Activated CD4-positive, alpha-beta T cell treated with anti-CD3 and anti-CD28 coated beads for 48 hours (primary cell): Measurements from ENCODE around the gene TBL2.
"Not testable (repeated sequence)": the region's sequence is repeated elsewhere in the genome, so short reads cannot be mapped to it uniquely, and the experiment has no call there.

Experiments used
- DNase-seq: peaks from one replicate; pipeline ENCODE4 v3.0.0-alpha.2; 2020

Gene TBL2

DNA sequence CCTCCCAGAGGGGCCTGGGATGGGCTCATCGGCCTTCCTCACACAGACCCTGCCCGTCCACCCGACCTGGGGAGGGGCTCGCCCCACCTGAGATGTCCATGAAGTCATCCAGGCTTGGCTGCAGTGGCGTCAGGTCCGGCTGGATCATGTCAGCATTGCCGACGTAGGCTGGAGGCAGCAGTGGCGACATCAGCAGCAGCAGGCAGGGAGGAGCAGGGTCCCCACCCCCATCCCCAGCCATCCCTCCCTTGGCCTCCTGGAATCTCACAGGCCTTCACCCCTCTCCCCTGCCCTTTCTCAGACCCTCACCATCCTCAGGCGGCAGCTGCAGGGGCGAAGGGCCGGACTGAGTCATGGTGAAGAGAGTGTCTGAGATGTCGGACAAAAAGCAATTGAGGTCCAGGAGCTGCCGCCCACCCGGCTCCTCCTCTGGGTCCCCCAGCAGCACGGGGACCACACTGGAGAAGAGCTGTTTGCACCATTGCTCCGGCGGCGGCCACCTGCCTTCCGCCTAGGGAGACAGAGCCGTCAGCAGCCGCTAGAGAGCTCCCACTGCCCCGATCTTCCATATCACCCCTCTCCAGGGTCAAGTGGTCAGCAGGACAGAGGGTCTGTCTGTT, 27.3 kb upstream of the TBL2 start:
- DNase-seq, result no peak

DNA sequence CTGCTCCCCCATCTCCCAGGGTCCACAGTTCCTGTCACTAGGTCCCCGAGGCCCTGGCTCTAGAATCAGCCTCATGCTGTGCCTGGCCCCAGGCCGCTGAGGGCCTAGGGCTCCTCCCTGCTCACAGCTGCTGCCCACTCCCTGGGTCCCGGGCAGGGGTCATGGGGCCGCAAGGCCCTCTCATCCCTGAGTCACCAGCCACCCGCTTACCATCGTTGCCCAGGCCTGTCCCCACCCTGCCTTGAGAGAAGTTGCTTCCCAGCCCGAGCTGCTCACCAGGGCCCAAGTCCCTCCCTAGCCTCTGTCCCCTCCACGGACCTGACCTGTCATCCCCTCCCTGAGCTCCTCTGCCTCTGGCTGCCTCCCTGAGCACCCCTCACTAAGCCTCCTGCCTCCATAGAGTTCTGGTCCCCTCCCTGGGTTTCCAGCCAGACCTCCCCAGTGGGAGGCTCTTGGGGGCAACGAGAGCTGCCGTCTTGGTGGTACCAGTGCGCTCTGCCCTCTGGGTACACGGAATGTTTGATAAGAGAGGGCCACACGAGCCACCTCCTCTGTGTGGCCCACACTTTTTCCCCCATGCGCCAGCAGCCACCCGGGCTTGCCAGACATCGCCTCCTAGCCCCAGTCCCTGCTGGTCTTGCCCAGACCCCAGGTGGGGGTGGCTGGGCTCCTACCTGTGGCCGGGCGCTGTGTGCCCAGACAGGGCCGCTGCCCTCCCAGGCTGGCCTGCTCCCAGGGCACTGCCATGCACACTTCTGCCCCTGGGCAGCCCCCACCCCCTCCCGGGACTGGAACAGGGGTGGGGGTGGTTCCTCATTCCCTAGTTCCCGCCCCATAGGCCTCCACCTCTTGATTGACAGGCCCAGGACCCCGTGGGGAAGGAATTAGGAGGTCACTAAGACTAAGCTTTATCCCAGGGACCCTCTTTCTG, 24.6 kb upstream of the TBL2 start:
- no peak for DNase-seq

DNA sequence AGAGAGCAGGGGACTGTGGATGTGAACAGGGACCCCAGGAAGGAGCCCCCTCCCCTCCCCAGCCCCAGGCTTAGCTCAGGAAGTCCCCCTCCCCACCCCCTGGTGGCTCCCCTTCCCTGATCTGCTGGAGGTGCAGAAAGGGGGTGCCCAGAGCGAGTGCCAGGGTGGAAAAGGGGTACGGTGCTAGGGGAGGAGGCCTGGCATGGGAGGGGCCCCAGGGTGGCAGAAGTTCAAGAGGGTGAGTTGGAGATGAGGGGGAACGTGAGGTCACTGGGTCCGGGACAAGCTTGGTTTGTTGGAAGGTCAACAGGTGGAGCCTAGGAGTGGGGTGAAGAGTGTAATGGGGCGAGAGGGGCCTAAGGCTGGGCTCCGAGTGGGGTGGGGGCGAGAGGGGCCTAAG, 21.5 kb upstream of the TBL2 start:
- no peak for DNase-seq

DNA sequence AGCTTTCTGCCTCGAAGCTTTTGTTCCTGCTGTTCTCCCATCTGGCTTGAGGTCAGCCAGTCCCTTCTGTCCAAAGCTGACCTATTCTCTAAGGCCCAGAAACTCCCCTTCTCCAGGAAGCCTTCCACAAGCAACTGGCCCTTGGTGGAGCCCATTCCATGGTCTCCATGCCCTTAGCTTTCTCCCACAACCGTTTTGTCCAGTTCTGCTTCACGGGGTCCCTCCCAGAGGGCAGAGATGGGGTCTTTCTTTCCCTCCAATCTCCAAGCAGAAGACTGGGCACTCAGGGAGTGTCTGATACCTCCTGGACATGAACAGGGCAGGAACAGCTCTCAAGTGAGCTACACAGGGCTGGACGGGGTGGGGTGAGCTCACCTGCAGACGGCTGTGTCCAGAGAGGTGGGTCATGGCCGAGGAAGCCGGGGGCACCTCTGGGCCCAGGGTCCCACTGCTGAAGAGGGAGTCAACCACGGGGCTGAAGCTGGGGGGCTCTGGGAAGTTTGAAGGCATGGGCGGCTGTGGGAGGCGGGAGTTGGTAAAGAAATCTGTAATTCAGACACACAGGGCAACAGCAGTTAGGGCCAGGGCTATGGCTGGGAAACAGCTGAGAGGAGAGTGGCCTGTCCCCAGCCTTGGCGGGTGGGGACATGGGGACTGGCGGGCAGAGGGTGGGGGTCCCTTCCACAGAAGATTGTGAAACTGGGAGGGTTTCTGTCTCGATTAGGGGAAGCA, 20.9 kb upstream of the TBL2 start:
- DNase-seq, result no peak

DNA sequence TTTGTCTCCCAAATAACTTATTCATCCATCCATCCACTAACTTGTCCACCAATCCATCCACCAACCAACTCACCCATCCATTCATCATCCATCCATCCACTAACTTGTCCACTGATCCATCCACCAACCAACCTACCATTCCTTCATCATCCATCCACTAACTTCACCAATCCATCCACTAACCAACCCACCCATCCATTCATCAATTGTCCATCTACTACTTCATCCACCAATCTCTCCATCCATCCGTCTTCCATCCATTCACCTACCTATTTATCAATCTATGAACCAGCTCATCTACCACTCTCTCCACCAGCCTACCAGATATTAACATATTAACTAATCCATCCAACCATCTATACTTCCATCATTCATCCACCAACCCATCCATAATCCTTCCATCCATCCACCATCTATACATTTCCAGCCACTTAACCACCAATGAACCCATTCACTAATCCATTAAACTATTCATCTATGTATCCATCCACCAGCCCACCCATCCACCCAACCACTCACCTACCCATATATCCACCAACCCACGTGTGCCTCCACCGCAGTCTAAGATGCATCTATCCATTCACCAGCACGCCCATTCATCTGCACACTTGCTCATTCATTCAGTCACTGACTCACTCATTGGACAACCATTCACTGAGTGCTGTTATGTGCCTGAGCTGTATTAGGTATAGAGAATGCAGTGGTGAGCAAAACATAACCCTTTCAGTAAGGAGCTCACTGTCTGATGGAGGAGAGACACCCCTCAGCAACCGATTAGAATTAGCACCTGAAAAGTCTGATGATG, 19.8 kb upstream of the TBL2 start:
- DNase-seq, result no peak

DNA sequence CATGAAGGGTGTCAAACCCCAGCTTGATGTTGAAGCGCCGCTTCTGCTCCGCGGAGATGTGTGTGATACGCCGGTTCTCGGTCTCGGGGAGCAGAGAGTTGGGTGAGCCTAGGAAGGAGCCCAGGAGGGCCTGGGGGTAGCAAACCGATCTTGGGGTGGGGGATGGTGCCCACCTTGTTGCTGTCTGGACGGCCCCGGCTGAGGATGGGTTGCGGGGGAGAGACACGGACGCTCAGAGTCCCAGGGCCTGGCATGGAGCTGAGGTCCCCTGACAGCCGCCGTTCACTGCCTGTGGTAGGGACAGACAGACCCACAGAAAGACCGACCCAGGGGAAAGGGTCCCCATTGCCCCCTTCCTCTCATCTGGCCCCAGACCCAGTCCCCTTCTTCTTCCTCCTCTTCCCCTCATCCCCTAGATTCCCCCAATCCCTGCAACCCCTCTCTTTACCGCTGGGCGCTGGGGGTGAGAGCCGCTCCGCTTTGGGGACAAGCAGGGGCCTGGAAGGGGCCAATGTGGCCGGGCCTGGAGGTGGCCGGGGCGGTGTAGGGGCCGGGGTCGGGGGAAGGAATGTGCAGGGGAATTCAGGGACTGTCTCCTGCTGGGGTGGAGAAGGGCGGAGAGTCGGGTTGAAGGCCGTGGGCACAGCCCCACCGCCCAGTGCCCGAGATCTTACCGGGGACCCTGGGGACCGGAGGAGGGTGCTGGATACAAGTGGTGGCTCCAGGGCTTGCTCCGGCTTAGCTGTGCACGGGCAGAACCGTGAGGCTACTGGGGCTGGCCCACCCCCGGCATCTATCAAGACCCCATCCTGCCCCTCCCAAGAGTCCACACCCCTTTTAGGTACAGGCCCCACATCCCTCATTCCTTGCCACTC, 18.0 kb upstream of the TBL2 start:
- no peak for DNase-seq

DNA sequence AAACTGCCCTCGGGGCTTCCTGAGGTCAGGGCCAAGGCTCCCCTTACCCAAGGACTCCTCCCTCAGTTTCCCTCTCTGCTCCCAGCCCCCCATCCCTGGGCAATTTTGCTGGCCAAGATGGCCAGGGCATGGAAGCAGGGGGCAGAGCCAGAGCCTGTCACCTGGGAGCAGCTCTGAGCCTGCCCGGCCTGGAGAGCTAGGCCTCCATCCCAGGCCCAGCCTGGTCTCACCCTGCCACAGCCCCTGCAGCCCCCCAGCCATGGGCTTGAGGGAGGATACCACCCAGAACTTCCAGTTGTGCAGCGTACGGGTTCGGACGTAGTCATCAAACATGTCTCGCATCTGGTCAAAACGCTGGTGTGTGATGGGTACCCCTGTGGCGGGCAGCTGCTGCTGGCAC, 17.0 kb upstream of the TBL2 start:
- no peak for DNase-seq

DNA sequence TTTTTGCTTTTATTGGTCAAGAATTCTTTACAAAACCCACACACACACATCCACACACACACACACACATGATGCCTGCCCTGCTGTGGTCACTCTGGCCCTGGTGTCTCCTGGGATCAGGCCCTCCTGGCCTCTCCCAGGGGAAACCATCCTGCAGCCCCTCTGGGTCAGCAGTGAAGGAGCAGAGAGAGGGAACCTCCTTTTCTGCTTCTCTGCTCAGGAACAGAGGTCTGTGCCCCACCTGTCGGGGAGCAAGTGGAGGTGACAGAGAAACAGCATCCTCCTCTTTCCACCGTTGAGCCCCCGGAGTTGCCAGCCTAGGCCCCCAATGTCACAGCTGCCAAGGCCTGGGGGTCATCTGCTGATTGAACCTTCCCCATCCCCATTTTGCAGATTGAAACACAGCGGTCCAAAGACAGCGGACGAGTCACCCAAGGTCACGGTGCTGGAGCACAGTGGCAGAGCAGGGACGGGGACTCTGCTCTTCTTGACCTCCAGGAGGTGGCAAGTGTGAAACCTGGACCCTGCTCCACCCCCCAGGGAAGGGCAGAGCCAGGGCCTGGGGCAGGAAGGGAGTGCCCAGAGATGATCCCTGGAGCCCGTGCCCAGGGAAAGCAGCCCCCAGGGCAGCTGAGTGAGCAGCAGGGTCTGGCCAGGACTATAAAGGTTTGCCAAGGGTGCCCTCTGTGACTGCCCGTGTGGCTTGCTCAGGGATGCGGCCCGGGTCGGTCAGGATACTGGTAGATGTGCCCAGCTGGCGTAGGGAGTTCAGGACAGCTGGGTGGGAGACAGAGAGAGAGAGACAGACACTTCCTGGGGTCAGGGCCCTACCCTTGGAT, 15.0 kb upstream of the TBL2 start:
- DNase-seq, result no peak

DNA sequence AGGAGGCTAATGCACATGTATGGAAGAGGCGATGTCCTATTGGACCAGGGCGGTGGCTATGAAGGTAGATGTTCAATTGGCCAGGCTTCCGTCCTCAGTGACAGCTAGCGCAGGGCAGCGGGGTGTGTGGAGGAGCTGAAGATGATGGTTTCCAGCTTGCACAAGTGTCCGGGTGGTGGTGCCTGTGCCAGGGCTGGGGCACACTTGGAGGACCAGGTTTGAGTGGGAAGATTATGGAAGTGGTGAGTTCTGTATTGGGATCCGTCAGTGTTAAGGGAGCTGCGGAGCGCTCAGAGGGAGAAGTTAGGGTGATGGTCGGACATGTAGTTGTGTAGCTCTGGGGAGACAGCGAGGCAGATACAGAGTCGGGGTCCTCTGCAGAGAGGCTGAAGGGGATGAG, 8.5 kb upstream of the TBL2 start:
- no peak for DNase-seq

DNA sequence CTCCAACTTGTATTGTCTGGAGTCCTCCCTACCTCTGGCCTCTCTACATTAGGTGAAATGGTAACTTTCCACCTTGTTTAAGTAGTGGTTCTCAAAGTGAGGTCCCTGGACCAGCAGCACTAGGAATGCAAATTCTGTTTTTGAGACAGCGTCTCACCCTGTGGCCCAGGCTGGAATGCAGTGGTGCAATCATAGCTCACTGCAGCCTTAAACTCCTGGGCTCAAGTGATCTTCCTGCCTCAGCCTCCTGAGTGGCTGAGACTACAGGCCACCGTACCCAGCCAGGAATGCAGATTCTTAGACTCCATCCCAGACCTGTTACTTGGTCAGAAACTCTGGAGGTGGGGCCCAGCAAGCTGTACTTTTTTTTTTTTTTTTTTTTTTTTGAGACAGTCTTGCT, 6.8 kb upstream of the TBL2 start:
- DNase-seq, result no peak

DNA sequence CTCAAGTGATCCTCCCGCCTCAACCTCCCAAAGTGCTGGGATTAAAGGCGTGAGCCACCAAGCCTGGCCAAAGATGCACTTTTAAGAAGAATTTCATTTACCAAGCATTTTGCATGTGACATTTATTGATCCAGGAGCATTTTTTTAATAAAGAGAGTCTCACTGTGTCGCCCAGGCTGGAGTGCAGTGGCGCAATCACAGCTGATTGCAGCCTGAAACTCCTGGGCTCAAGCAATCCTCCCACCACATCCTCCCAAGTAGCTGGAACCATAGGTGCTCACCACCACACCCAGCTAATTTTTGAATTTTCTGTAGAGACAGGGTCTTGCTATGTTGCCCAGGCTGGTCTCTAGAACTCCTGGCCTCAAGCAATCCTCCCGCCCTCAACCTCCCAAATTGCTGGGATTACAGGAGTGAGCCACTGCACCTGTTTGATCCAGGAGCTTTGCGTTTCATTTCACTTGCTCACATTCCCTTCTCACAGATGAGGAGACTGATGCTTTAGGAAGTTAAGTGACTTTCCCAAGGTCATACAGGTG, 4.4 kb upstream of the TBL2 start:
- DNase-seq, result no peak

DNA sequence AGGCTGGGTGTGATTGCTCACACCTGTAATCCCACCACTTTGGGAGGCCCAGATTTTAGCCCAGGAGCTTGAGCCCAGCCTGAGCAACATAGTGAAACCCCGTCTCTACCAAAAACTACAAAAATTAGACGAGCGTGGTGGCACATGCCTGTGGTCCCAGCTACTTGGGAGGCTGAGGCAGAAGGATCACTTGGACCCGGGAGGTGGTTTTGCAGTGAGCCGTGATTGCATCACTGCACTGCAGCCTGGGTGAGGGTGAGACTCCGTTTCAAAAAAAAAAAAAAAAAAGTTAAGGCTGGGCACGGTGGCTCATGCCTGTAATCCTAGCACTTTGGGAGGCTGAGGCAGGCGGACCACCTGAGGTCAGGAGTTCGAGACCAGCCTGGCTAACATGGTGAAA, 2.6 kb upstream of the TBL2 start:
- not testable (repeated sequence) for DNase-seq

DNA sequence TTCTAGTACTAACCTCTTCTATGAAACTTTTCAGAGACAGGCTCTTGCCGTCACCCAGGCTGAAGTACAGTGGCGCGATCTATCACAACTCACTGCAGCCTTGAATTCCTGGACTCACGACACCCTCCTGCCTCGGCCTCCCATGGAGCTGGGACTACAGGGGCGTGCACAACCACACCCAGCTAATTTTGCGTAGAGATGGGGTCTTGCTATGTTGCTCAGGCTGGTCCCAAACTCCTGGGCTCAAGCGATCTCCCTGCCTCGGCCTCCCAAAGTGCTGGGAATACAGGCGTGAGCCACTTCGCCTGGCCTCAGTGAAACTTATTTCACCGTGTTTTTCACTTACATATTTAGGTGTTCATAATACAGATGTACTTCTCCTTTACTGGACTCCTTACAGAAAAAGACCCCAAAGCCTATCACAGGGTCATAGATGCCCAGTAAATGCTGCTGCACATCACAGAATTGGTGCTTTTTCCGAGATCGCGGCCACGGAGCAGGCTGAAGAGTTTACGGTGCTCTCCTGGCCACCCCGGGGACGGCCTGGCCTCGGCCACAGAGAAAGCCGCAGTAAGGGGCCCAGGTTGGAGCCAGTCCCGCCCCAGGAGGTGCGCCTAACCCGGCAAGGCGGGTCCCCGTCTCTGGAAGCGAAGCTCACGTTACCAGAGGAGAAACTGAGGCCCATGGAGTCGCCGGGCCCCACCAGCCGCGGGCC, 595 bp downstream of the TBL2 start:
- DNase-seq, result no peak

DNA sequence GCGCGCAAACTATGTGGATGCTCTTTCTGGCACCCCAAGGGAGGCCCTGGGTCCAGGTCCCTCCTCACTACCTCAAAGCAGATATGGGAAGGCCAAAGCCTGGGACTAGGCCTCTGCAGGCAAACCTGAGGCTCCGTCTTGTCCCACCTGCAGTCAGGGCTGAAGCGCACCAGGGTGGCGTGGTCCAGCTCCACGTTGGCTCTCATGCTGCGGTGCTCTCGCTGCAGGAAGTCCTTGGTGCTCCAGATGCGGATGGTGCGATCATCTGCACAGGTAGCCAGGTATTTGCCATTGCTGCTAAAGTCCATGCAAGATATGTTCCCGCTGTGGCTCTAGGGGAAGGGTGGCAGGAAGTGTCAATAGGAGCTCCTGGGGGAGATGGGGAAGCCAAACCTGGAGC, 4.6 kb downstream of the TBL2 start:
- no peak for DNase-seq

DNA sequence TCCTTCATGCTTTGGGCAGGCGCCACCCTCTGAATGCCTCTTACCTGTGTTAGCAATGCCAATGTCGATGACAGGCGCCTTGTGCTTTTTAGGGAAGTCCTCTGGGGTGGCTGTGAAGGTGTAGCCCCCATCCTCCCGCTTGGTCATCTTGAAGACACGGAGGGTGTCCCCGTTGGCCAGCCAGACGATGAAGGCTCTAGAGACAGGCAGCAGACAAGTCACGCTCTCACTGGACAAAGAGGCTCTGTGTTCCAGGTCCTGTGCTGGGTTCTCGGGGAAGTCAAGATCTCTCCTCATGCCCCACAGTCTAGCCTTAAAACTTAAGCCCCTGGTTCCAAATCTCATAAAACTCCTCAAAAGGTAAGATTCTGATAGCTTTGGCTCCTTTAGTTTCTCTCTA, 5.1 kb downstream of the TBL2 start:
- DNase-seq, result no peak

DNA sequence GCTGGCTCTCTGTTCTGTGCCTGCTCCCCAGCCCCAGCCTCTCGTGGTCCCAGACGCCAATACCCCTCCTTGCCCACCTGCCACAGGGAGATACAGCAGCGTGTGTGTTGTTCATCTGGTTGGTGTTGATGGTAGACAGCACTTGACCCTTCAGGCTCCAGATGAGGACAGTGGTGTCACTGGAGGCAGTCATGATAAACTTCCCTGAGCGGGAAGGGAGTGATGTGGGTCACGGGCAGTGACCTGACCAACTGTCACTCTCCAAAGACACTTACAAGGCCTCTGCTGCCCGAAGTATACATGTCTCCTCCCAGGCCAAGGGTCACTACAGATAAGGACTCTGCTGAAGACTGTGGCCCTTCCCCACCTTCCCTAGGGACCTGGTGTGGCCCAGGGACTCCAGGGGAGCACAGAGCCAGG, 5.6 kb downstream of the TBL2 start:
- DNase-seq, result no peak

DNA sequence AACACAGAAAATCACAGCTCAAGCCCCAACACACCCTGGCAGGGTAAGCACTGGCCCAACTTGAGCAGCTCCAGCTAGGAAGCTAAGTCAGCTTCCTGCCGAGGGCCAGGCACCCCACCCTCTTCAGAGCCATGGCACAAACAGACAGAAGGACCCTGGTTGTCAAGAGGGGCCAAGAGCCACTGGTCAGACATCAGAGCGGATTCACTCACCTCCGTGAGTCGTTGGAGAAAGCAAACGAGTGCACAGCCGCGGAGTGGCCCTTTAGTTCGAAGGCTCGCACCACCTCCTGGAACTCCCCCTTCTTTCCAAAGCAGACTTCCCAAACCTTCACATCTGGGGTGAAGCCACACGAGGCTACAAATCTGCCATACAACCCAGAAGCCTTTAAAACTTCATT, 7.4 kb downstream of the TBL2 start:
- DNase-seq, result no peak

DNA sequence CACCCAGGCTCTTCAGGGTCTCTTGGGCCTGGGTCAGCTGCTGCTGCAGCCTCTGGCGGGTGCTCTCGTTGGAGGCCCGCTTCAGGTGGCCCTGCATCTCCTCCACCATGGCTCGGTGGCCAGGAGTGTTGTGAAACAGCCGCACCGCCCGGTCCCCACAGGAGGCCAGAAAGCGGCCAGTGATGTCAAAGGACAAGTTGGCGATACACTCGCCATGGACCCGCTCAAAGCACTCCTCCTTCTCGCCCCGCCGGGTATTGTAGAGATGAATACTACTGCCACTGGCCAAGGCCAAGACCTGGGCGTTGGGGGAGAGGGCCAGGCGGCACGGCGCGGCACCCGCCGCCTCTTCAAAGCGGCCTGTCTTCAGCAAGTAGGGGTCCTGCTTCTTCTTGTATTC, 7.9 kb downstream of the TBL2 start:
- DNase-seq, result no peak

DNA sequence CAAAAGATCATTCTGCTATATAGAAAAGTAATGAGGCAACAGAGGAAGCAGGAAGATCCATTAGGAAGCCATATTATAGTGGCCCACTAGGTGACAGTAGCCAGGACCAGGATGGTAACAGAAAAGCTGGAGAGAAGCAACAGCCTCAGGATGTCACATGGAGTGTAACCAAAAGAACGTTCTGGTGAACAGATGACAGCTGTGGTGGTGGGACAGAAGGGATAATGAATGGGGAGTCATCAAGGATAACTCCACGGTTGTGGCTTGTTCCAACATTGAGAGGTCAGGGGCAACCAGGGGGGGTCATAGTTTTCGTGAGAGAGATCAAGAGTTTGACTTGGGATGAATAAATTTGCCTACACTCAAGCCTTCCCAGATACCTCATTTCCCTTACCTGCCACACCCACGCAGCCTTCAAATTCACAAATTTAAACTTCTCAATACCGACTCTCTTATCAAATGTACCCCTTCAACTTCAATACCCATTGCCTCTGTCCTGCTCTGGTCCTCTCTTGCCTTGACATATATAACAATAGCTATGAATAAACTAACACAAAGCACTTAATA, 9.3 kb downstream of the TBL2 start:
- no peak for DNase-seq
